ENCODE data around the gene SLX4IP.
A peak's percentile ranks its signal among the peaks of the same experiment; 100 is the strongest.

The SLX4IP gene

DNA sequence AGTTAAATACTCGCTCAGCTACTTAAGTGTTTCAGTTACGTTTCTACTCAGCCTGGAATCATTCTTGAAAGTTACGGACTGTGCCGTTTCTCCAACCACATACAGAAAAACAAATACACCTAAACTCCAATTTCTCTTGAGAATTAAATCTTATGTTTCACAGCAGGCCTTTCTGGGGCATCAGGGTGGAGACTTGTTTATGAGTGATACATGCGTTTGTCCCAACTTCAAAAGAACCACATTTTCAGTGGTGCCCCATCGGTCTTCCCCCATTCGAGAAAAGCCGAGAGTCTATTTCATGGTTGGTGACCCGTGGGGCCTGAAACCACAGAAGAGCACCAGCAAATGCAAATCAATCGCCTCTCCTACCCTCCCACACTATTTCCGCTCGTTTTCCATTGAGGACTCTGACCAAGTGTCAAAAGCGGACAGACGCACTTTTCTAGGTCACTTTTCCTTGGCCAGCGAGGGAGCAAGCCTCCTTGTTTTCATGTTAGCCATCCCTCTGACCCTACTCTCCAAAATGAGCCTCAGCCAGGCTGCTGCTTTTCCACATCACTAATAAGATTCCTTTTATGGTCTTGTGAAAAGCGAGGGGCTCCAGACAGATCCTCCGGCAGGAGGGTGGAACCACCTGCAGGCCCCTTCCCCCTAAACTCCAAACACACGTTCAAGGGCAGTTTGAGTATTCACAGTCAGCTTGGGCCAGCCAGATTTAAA, 235.6 kb downstream of the SLX4IP start:
- DNase-seq = no peak

DNA sequence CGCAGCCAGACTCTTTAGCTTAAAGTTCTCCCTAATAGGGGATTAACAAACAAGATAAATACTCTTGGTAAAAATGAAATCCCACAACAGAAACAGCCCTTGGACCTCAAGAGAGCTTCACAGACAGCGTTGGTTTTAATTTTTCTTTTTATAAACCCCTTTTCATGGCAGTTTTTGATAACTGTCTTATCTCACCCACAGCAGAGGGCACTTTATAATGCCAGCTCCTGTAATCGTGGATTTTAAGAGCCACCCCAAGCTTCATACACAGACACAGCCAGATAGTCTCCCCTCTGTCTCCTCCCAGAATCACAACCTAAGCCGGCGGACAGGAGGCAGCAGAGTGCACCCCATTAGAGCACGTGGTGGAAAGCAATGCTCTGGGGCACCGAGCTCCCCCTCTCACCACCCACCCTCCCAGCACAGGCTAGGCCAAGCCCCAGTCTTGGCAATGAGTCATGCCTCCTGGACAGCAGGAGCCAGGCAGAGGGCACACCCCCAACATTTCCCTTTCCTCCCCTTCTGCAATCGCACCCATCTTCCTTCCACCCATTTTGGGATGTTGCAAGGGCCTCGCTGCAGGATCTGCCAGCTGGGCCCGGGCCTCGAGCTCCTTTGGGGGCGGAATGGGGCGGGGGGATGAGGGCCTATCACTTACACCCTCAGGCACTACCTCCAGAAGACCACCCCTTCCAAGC, 236.3 kb downstream of the SLX4IP start:
- peak; percentile 35 for DNase-seq

GRCh38 chr20:10671919-10672623, 237.0 kb downstream of the SLX4IP start:
- no peak for DNase-seq

DNA sequence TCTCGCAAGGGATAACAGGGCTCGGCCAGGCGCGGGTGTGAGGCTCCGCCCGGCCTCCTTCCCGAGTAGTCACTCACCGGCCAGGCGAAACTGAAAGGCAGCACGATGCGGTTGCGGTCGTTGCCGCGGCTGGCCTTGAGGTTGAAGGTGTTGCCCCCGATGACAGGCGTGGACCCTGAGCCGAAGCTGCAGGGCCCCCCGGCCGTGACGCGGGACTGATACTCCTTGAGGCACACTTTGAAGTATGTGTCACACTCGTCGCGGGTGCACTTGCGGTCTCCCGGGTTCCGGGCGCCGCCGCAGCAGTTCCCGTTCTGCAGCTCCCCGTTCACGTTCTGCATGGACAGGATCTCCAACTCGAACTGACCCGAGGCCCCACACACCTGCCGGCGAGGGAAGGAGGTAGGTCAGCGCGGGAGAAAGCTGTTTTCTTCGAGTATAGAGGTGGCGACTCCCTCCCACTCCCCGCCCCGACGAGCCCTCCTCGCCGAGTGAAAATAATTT, 237.6 kb downstream of the SLX4IP start:
- DNase-seq = peak; percentile 46

DNA sequence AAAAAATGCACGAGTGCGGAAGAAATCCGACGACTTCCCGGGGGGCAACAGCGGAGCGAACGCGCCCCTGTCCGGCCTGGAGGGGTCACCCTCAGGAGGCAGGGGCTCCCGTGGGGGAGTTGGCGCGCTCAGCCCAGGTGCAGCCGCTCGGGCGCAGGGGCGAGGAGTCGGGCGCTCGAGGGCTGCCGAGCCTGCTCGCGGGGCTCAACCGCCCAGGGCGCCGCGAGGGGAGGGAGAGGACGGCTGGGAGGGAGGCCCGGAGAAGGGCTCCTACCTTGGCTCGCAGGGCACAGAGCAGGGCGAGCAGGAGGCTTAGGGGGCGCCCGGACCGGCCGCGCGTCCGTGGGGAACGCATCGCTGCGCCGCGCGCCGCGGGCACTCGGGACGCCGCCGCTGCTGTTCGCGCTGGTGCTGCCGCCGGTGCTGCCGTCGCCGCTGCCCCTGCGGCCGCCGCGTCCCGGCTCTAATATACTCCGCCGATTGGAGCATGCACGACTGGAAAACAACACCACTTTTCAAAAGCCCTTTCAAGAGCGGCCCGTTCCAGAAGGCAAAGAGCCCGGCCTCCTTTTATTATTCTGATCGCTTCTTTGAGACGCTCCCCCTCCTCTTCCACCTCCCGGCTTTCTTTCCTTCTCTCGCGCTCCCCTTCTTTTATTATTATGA, 238.2 kb downstream of the SLX4IP start:
- no peak for DNase-seq

GRCh38 chr20:10673842-10674683, 239.0 kb downstream of the SLX4IP start, which contains the start of gene JAG1:
JAG1 (minus strand) TSS chr20:10673999; CDS start chr20:10673530, 469 bp downstream.
- DNase-seq = peak; percentile 75

DNA sequence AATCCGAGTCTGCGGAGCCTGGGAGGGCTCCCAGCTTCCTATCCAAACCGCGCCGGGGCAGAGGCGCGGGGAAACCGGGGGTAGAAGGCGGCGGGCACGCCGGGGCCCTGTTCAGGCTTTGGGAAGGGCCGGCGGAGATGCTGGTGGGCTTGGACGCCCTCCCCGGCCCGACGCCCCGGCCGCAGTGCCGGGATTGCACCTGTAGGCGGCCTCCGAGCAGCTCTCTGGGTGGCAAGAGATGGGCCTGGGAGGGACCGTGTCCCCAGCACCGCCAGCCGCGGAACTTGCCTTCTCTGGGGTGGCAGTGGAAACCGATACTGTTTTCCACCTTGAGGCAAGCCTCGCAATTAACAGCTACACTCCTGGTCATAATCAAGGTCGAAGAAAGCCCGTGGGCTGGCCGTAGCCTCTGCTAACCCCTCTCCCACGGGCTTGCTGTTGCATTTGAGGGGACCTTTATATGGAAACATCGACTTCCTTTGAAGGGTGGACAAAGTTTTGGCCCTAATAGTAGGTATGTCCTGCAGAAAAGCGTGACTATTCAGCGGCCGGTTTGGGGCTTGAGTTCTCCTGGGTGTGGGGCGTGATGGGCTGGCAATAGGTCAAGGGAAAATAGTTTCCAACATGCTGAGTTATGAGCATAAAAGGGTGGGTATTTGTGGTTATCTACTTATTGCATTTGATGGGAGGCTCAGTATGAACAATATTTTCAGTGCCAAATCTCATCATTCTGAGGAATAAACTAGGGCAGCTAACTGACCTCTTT, 239.8 kb downstream of the SLX4IP start:
- peak; percentile 46 for DNase-seq

DNA sequence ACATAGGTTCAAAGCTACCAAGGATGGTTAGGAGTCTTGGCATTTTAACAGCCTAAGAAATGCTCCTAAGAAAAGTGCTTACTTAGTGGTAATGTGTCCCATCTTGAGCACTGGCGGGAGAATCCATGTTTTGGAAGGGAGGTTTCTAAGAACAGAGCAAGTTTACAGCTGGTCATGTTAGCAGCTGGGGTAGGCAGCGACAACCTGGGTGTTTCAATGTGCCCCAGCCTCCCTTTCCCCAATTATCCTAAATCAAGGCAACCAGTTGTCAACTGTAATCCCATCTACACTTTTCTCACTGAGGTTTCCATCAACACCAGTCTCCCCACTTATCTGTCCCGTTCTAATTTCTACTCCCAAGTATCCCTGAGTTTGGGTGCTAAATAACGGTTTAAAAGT, 240.3 kb downstream of the SLX4IP start:
- no peak for DNase-seq

DNA sequence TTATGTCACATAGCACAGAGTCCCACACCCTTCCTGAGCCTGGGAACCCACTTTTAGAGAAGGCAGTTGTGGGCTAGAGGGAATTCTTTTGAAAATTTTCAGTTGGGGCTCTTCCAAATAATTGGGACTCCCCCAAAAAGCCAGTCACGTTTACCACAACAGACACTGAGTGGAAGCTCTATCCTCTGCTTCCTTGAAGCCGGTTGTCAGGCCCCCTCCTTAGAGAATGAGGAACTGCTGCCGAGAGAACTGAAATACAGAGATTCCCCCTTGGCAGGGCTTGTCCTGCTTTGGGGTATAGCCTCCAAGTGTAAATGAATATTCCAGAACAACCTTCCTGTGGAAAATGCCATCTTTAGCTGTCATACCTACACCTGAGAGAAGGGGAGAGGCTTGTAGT, 241.4 kb downstream of the SLX4IP start:
- no peak for DNase-seq

All from activated CD4-positive, alpha-beta T cell treated with anti-CD3 and anti-CD28 coated beads, Interleukin-2, amount 50 U/mL, for 16 hours (primary cell).